BE2C (cell line): ENCODE results near the gene CCDC201.
"Not testable (repeated sequence)": the region's sequence is repeated elsewhere in the genome, so short reads cannot be mapped to it uniquely, and the experiment has no call there.

Experiments used
- DNase-seq: peaks from one replicate; pipeline ENCODE4 v3.0.0-alpha.2; 2020
- H3K27me3 ChIP-seq: fragments of 250-450 bp; sonication (Bioruptor Pico); 2 replicates; pipeline ENCODE4 v1.5.1; 2020; ENCODE audit warnings: mild to moderate bottlenecking
- H3K36me3 ChIP-seq: fragments of 250-450 bp; sonication (Bioruptor Pico); 2 replicates; pipeline ENCODE4 v1.5.1; 2020; ENCODE audit warnings: mild to moderate bottlenecking
- H3K4me1 ChIP-seq: fragments of 250-450 bp; sonication (Bioruptor Pico); 2 replicates; pipeline ENCODE4 v1.5.1; 2020
- H3K4me3 ChIP-seq: 2 replicates; pipeline ENCODE4 v1.5.1; 2011; ENCODE audit warnings: low read depth, low read length
- H3K9me3 ChIP-seq: fragments of 250-450 bp; sonication (Bioruptor Pico); 2 replicates; pipeline ENCODE4 v1.5.1; 2020
- TF ChIP-seq, protein P1 (sequence below): IDR thresholded peaks from 2 replicates; pipeline ENCODE4 v1.5.1; 2012; ENCODE audit warnings: mild to moderate bottlenecking, low read depth, low read length

Gene CCDC201

DNA sequence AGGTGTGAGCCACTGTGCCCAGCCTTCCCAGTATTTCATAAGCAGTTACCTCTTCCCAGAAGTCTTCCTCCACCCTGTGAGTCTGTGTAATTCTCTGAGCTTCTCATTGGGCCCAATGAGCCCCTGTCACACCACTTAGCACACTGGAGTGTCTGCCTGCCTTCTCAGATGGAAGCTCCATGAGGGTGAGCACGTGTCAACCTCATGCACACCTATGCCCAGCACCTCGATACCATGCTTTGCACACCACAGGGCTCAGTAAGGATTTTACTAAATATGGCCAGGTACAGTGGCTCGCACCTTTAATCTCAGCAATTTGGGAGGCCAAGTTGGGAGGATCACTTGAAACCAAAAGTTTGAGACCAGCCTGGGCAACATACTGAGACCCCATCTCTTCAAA is 46.3 kb downstream of the CCDC201 start:
- not testable (repeated sequence) for H3K27me3 ChIP-seq, H3K4me3 ChIP-seq, H3K9me3 ChIP-seq, H3K36me3 ChIP-seq, H3K4me1 ChIP-seq, DNase-seq

DNA sequence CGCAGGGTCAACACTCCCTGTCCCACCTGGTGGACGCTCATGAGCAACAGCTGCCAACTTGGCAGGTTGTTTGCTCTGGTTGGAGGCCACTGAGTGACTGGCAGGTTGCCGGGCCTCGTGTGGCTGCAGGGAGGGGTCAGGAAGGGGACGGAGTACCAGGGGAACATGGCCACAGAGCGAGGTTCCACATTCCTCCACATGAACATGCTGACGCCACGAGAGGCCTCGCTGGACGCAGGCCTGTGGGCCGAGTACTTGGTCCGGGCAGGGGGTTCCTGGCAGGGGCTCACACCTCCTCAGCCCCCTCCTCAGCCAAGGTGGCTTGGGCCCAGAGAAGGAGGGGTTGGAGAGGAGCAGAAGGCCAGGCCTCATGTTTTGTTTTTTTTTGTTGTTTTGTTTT is 54.1 kb downstream of the CCDC201 start:
- not testable (repeated sequence) for DNase-seq, H3K27me3 ChIP-seq, H3K9me3 ChIP-seq, H3K4me1 ChIP-seq, H3K36me3 ChIP-seq, H3K4me3 ChIP-seq

DNA sequence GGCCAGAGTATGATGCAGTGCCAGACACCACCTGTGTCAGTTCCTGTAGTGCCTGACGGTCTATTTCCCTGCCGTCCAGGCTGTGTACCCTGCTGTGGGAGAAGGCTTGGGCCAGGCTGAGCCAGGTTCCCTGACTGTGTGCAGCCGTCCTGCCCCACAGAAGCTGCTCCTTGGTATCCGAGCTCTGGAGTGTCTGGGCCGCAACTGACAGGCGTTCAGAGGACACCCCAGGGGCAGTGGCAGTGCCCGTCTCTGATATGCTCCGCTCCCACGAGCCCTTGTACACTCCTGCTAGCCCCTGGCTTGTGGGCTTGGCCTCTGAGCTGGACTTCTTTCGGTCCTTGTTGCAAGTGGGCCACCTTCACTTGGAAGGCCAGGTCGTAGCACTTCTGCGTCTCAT is 55.0 kb downstream of the CCDC201 start:
- not testable (repeated sequence) for DNase-seq

DNA sequence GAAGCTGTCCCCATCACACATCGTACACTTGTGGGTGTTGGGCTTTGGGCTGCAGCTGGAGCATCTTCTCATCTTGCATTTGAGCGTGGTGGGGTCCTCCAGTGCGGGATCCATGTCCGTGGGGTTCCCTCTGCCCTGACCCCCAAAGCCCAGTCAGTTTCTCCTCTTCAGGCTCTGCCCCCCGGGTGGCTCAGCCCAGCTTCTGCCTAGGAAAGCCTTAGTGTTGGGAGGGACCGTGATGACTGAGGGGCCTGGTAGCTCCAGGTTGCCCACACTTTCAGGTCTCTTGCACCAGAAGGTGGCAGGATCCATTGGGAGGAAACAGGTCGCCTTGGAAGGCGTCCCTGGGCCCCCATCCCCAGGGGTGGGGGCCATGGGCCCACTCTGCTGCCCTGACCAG is 55.9 kb downstream of the CCDC201 start:
- not testable (repeated sequence) for H3K27me3 ChIP-seq, H3K4me3 ChIP-seq, H3K4me1 ChIP-seq, H3K9me3 ChIP-seq, DNase-seq, H3K36me3 ChIP-seq

More for the DNA sequence above, 55.0 kb downstream of the CCDC201 start:
- not testable (repeated sequence) for H3K36me3 ChIP-seq, H3K27me3 ChIP-seq, H3K4me3 ChIP-seq, H3K9me3 ChIP-seq, H3K4me1 ChIP-seq

DNA sequence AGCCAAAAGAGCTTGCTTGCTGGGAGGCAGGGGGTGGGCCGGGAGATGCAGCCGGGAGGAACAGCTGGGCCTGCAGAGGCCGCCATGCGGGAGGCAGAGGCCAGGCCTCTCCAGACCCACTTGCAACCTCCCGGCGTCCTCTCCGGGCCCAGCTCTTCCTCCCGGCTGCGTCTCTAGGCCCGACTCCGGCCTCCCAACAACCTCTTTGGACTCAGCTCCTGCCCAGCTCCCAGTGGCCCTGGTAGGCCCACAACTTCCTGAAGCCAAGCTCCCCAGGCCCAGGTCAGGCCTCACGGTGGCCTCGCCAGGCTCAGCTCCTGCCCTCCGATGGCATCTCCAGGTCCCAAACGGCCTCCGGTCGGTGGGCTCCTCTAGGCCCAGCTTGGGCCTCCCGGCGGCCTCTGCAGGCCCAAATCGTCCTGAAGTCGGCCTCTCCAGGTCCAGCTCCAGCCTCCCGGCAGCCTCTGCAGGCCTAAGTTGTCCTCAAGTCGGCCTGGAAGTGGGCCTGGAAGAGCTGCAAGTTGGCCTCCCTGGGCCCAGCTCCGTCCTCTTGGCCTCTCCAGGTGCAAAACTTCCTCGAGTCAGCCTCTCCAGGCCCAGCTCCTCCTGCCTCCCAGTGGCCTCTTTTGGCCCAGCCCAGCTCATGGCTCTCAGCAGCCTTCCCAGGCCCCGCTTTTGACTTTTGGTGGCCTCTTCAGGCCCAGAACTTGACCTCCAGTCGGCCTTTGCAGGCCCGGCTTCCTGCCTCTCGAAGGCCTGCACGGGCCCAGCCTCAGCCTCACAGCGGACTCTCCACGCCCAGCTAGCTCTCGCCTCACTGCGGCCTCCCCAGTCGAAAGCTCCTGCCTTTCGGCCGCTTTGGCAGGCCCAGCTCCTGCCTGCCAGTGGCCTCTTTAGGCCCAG is 58.4 kb downstream of the CCDC201 start:
- DNase-seq, H3K9me3 ChIP-seq, H3K36me3 ChIP-seq, H3K4me1 ChIP-seq, H3K27me3 ChIP-seq, H3K4me3 ChIP-seq: not testable (repeated sequence)

DNA sequence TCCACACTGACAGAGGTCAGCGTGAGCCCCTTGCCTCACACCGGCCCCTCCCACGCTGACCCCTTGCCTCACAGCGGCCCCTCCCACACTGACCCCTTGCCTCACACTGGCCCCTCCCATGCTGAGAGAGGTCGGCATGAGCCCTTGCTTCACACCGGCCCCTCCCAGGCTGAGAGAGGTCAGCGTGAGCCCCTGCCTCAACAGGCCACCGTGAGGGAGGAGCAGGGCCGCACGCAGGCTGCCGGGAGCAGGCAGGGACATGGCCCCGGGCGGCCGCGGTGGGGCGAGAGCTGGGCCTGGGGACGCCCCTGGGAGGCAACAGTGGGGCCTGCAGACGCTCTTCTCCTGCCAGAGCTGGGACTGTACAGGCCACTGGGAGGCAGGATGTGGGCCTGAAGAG is 59.1 kb downstream of the CCDC201 start:
- H3K36me3 ChIP-seq, H3K9me3 ChIP-seq, DNase-seq, H3K27me3 ChIP-seq, H3K4me1 ChIP-seq, H3K4me3 ChIP-seq: not testable (repeated sequence)

DNA sequence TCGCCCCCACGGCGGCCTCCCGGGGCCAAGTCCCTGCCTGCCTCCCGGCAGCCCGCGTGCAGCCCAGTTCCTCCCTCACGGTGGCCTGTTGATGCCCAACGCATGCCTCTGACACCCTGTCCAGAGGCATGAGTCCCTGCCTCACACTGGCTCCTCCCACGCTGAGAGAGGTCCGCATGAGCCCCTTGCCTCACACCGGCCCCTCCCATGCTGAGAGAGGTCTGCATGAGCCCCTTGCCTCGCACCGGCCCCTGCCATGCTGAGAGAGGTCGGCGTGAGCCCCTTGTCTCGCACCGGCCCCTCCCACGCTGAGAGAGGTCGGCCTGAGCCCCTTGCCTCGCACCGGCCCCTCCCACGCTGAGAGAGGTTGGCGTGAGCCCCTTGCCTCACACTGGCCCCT is 59.9 kb downstream of the CCDC201 start:
- Histone ChIP-seq H3K27me3 (no peaks in the 10 kb centered on the region), H3K4me1 (no peaks in the 10 kb centered on the region), H3K36me3 (no peaks in the 10 kb centered on the region), H3K9me3 (no peaks in the 10 kb centered on the region), H3K4me3 (no peak overlapping the region)
- TF ChIP-seq, protein P1, sequence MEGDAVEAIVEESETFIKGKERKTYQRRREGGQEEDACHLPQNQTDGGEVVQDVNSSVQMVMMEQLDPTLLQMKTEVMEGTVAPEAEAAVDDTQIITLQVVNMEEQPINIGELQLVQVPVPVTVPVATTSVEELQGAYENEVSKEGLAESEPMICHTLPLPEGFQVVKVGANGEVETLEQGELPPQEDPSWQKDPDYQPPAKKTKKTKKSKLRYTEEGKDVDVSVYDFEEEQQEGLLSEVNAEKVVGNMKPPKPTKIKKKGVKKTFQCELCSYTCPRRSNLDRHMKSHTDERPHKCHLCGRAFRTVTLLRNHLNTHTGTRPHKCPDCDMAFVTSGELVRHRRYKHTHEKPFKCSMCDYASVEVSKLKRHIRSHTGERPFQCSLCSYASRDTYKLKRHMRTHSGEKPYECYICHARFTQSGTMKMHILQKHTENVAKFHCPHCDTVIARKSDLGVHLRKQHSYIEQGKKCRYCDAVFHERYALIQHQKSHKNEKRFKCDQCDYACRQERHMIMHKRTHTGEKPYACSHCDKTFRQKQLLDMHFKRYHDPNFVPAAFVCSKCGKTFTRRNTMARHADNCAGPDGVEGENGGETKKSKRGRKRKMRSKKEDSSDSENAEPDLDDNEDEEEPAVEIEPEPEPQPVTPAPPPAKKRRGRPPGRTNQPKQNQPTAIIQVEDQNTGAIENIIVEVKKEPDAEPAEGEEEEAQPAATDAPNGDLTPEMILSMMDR = no peak
- no peak for DNase-seq

DNA sequence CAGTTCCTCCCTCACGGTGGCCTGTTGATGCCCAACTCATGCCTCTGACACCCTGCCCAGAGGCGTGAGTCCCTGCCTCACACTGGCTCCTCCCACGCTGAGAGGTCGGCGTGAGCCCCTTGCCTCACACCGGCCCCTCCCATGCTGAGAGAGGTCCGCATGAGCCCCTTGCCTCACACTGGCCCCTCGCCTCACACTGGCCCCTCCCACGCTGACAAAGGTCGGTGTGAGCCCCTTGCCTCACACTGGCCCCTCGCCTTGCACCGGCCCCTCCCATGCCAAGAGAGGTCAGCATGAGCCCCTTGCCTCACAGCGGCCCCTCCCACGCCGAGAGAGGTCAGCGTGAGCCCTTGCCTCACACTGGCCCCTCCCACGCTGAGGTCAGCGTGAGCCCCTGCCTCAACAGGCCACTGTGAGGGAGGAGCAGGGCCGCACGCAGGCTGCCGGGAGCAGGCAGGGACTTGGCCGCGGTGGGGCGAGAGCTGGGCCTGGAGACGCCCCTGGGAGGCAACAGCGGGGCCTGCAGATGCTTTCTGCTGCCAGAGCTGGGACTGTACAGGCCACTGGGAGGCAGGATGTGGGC is 61.1 kb downstream of the CCDC201 start:
- not testable (repeated sequence) for H3K27me3 ChIP-seq, H3K4me1 ChIP-seq, H3K9me3 ChIP-seq, DNase-seq, H3K36me3 ChIP-seq, H3K4me3 ChIP-seq

DNA sequence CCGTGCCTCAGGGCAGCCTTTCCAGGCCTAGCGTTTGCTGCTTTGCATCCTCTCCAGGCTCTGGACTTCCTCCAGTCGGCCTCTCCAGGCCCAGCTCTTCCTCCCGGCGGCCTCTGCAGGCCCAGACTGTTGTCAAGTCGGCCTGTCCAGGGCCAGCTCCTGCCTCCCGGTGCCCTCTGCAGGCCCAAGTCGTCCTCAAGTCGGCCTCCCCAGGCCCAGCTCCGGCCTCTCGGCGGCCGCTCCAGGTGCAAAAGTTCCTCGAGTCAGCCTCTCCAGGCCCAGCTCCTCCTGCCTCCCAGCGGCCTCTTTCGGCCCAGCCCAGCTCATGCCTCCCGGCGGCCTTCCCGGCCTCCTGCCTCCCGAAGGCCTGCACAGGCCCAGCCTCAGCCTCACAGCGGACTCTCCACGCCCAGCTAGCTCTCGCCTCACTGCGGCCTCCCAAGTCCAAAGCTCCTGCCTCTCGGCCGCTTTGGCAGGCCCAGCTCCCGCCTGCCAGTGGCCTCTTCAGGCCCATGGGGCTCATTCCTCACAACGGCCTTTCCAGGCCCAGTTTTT is 62.4 kb downstream of the CCDC201 start:
- DNase-seq, H3K9me3 ChIP-seq, H3K4me3 ChIP-seq, H3K36me3 ChIP-seq, H3K4me1 ChIP-seq, H3K27me3 ChIP-seq: not testable (repeated sequence)
